ENCODE data around the gene SGSM1.

GRCh38 chr22:24775769-24776492 is 30.1 kb upstream of the SGSM1 start:
- TF ChIP-seq POLR2AphosphoS5 (IDR thresholded peaks at IDR 0.05) (no peak), CTCF (IDR thresholded peaks at IDR 0.05) (no peak), EP300 (IDR thresholded peaks at IDR 0.05) (no peak)

All from suprapubic skin (tissue), 4 donors.